Loucy (cell line): ENCODE data around the gene OR6V1.
"Not testable (repeated sequence)": the region's sequence is repeated elsewhere in the genome, so short reads cannot be mapped to it uniquely, and the experiment has no call there.

Experiments used
- H2AFZ ChIP-seq: fragments of 200-600 bp; sonication (generic); 2 replicates; pipeline ENCODE4 v1.6.0; 2016; ENCODE audit warnings: antibody characterized with exemption, mild to moderate bottlenecking, low read length, moderate library complexity
- H3F3A ChIP-seq: fragments of 200-600 bp; 2 replicates; pipeline ENCODE4 v1.6.0; 2016; ENCODE audit warnings: antibody characterized with exemption, low read depth, mild to moderate bottlenecking
- H3K27me3 ChIP-seq: fragments of 200-600 bp; sonication (generic); 2 replicates; pipeline ENCODE4 v1.6.1; 2014; ENCODE audit warnings: low read length, mild to moderate bottlenecking; ENCODE audit not compliant: insufficient read depth, poor library complexity, severe bottlenecking
- H3K36me3 ChIP-seq: fragments of 200-600 bp; sonication (generic); 2 replicates; pipeline ENCODE4 v1.6.1; 2016; ENCODE audit warnings: low read length; ENCODE audit not compliant: insufficient read depth
- H3K4me1 ChIP-seq: fragments of 200-600 bp; sonication (generic); 2 replicates; pipeline ENCODE4 v1.5.1; 2014; ENCODE audit warnings: low read length, mild to moderate bottlenecking; ENCODE audit not compliant: insufficient read depth, poor library complexity, severe bottlenecking
- H3K4me2 ChIP-seq: fragments of 200-600 bp; sonication (generic); 2 replicates; pipeline ENCODE4 v1.6.0; 2014; ENCODE audit warnings: antibody characterized with exemption, low read length, low read depth, mild to moderate bottlenecking; ENCODE audit not compliant: poor library complexity, severe bottlenecking
- H3K4me3 ChIP-seq: fragments of 200-600 bp; sonication (generic); 2 replicates; pipeline ENCODE4 v1.5.1; 2014; ENCODE audit warnings: low read length, mild to moderate bottlenecking, mixed read lengths; ENCODE audit not compliant: poor library complexity, severe bottlenecking
- H3K79me2 ChIP-seq: fragments of 200-600 bp; sonication (generic); 2 replicates; pipeline ENCODE4 v1.6.1; 2014; ENCODE audit warnings: low read length; ENCODE audit not compliant: insufficient read depth
- H3K9ac ChIP-seq: fragments of 200-600 bp; sonication (generic); 2 replicates; pipeline ENCODE4 v1.6.0; 2014; ENCODE audit warnings: mild to moderate bottlenecking, low read depth, low read length, moderate library complexity; ENCODE audit not compliant: poor library complexity, severe bottlenecking
- H3K9me2 ChIP-seq: fragments of 200-600 bp; sonication (generic); replicated peaks from 2 replicates; pipeline ENCODE4 v1.6.1; 2016; ENCODE audit warnings: low read depth, low read length, mixed read lengths
- H3K9me3 ChIP-seq: fragments of 200-600 bp; sonication (generic); 2 replicates; pipeline ENCODE4 v1.6.1; 2014; ENCODE audit warnings: mild to moderate bottlenecking, antibody characterized with exemption, low read length, low read depth; ENCODE audit not compliant: insufficient read depth
- H4K20me1 ChIP-seq: fragments of 200-600 bp; sonication (generic); 2 replicates; pipeline ENCODE4 v1.6.0; 2014; ENCODE audit warnings: antibody characterized with exemption, low read length, mild to moderate bottlenecking; ENCODE audit not compliant: insufficient read depth, poor library complexity, severe bottlenecking
- CTCF ChIP-seq: fragments of 200-600 bp; sonication (generic); conservative IDR thresholded peaks from 2 replicates; pipeline ENCODE4 v1.5.1; 2014; ENCODE audit warnings: mild to moderate bottlenecking, antibody characterized with exemption, low read length
- EZH2phosphoT487 ChIP-seq: fragments of 200-600 bp; IDR thresholded peaks from 2 replicates; pipeline ENCODE4 v1.6.1; 2018; ENCODE audit warnings: antibody characterized with exemption, mild to moderate bottlenecking, moderate library complexity, borderline replicate concordance

OR6V1 gene

GRCh38 chr7:143096146-143096545 lies 44.0 kb downstream of the OR6V1 start:
- Histone ChIP-seq H3K4me3 (no peak overlapping the region), H3K9me2 (no peaks in the 10 kb centered on the region), H3K79me2 (no peaks in the 10 kb centered on the region), H3F3A (no peaks in the 10 kb centered on the region), H3K4me1 (no peaks in the 10 kb centered on the region), H3K9ac (no peak overlapping the region), H3K27me3 (no peaks in the 10 kb centered on the region), H3K4me2 (no peak overlapping the region), H3K36me3 (no peaks in the 10 kb centered on the region; the same call in 1 of the 2 replicates), H3K9me3 (peaks cover 24% of the 10 kb centered on the region), H2AFZ (no peak overlapping the region), H4K20me1 (no peaks in the 10 kb centered on the region)
- no peak for TF ChIP-seq CTCF
- TF ChIP-seq EZH2phosphoT487: no peak

GRCh38 chr7:143099579-143099978 lies 47.4 kb downstream of the OR6V1 start:
- H3F3A ChIP-seq, H4K20me1 ChIP-seq, H3K4me1 ChIP-seq, H2AFZ ChIP-seq, H3K27me3 ChIP-seq, H3K9ac ChIP-seq, H3K36me3 ChIP-seq, H3K79me2 ChIP-seq, H3K4me2 ChIP-seq, H3K9me2 ChIP-seq, H3K4me3 ChIP-seq: not testable (repeated sequence)
- H3K9me3 ChIP-seq: peaks cover 24% of the 10 kb centered on the region
